NCI-H2227 (cell line): ENCODE results near the gene UCK2.

Source experiments
- DNase-seq: peaks from one replicate; lab custom pipeline; 2025; ENCODE audit not compliant: unreplicated experiment; lab: John Stamatoyannopoulos, UW

The UCK2 gene

GRCh38 chr1:165877411-165877810 is 50.0 kb downstream of the UCK2 start:
- no peak for DNase-seq

DNA sequence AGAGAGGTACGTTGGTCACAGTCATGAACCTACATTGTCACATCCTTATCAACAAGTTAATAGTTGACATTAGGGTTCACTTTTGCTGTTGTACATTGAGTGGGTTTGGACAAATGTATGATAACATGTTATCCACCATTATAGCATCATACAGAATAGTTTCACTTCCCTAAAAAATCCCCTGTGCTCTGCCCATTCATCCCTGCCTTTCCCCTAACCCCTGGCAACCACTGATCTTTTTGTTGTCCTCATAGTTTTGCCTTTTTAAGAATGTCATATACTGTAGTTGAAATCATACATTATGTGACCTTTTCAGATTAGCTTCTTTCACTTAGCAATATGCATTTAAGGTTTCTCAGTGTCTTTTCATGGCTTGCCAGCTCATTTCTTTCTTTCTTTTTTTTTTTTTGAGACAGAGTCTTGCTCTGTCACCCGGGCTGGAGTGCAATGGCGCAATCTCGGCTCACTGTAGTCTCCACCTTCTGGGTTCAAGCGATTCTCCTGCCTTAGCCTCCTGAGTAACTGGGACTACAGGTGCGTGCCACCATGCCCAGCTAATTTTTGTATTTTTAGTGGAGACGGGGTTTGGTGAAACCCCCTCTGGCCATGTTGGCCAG is 50.6 kb downstream of the UCK2 start:
- no peak for DNase-seq

DNA sequence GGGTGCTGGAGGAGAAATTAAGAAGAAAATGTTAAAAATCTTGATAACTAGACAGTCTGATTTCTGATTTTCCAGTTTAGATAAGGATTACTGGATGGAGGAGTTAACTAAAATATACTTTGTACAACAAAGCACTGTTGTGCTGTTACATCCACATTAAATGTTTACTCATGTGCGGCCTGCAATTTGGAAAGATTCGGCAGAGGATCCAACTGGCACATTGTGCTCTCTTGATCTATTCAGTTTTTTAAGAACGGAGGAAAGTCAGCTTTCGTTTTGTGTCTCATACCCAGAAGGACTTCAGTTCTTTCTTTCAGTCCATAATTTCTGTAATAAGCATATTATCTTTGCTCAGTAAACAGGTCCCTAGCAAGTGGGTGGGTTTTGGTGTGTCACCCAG is 52.5 kb downstream of the UCK2 start:
- no peak for DNase-seq

DNA sequence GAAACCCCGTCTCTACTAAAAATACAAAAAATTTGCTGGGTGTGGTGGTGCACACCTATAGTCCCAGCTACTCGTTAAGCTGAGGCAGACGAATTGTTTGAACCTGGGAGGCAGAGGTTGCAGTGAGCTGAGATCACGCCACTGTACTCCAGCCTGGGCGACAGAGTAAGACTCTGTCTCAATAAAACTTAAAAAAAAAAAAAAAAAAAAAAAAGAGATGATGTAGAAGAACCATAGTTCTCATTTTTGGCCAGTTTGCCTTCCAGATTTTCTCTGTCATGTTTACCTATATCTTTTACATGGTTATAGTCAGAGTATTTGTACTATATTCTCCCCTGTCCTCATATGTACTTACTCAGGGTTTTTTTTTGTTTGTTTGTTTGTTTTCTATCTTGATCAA is 53.6 kb downstream of the UCK2 start:
- DNase-seq: no peak

- DNase-seq: no peak
Measured at GRCh38 chr1:165882168-165882837, 54.9 kb downstream of the UCK2 start.

DNA sequence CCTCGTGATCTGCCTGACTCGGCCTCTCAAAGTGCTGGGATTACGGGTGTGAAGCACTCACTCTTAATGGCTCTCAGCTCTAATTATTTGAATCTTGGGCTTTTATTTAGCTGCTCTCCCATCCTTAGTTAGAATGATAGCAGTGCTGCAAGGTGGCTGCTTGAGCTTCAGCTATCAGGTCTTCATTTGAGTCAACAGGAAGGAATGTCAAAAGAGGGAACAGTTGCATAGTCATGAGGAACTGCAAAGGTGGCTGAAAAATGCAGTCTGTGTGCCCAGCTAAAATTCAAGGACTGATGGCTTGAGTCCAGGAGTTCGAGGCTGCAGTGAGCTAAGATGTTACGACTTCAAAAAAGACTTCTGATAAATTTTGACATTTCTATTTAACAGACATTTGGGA is 55.6 kb downstream of the UCK2 start:
- no peak for DNase-seq

DNA sequence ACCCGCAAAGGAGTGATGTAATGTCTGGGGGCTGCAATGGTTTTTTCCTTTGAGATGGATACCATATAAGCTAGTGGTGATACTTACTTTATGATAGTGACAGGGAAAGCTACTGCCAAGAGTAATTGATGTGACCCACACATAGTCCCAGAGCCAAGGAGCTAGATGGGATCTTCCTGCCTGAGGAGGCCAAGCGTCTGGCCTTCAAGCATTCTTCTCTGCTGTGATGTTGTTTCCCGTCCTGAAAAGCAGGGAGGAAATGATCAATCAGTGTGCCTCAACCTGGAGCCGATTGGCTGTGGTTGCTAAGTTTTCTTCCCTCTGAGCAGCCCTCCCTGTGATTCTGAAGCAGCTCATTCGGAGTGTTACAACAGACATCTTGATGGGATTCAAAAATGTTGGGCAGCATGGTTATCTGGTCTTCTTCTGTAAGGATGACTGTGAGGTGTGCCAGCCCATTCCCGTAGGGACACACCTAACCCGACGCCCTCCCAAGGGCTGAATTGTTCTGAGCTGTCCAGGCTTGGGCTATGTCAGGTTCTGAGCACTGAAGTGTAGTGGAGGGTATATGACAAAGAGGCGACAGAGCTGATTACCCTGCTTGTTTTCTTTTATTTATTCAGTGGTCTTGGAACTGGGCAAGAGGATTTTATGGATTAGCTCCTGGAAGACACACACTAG is 56.7 kb downstream of the UCK2 start:
- DNase-seq: no peak

GRCh38 chr1:165884690-165885304 is 57.4 kb downstream of the UCK2 start:
- DNase-seq: no peak

GRCh38 chr1:165885305-165885694 is 57.9 kb downstream of the UCK2 start:
- DNase-seq: no peak

DNA sequence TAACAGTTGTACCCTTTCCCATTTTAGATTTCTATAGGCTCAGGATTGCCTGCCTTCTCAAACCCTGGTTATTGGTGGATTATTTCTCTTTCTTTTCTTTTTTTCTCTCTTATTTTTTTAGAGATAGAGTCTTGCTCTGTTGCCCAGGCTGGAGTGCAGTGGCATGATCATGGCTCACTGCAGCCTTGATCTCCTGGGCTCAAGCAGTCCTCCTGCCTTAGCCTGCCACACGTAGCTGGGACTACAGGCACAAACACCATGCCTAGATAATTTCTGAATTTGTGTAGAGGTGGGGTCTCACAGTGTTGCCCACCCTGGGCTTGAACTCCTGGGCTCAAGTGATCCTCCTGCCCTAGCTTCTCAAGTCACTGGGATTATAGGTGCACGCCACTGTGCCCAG is 58.8 kb downstream of the UCK2 start:
- DNase-seq: no peak

DNA sequence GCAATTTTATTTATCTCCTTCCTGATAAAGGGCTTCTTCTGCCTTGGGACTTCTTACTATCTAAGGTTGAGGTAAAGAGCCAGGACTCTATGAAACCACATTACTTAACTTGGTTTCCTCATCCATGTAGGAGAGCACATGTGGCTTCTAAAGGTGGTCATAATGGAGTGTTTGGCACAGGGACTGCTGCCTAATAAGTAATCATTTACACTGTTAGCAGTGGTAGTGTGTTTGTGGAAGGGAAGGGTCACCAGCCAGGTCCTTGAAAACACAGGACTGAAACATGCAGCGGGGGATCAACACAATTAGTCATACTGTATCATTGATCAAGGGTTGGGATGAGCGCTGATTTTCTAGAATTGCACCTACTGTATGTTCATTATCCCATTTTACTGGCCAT is 59.6 kb downstream of the UCK2 start:
- DNase-seq: no peak

- DNase-seq: no peak
Measured at GRCh38 chr1:165887877-165888551, 60.6 kb downstream of the UCK2 start.

DNA sequence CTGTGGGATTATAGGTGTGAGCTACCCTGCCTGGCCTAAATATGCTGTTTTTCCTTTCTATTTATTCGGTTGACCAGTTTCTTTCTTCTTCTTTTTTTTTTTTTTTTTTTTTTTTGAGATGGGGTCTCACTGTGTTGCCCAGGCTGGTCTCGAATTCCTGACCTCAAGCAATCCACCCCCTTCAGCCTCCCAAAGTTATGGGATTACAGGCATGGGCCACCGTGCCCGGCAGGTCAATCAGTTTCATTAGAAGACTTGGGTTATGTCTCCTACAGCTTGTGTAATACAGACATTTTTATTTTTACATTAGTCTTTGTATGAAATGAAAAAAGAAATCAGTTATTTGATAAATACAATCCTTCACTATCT is 61.1 kb downstream of the UCK2 start:
- DNase-seq: no peak

- no peak for DNase-seq
Measured at GRCh38 chr1:165890684-165891083, 63.3 kb downstream of the UCK2 start.

DNA sequence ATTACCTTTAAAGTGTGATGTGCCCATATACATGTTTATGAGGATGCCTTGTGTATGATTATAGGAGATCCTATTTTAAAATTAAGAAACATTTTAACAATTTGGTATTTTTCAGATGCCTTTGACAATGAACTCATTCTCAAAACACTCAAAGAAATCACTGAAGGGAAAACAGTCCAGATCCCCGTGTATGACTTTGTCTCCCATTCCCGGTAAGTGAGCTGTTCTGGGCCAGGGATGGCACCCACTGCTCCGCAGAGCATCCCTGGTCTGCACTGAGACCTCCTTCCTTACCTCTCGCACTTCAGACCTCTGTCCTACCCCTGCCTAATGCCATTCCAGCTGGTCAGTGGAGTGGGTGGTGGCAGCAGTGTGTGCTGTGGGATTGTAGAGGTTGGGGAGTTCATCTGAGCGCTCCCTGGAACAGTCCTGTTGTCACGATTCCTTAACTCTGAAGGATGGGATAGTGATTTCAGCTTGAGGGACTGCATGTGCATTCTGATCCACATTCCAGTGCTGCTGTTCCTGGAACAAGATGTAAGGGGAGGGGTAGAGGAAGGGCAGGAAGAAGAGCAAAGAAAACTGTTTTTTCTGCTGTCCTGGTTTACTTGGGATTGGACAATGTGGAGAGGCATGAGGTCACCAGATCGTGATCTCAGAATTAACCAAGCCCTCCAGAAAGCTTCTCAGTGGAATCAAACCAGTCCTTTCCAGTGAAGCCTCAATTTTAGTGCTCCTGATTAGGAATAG is 63.9 kb downstream of the UCK2 start:
- DNase-seq: no peak

- no peak for DNase-seq
Measured at GRCh38 chr1:165892935-165893334, 65.5 kb downstream of the UCK2 start.

- DNase-seq: no peak
Measured at GRCh38 chr1:165893507-165893906, 66.1 kb downstream of the UCK2 start.

DNA sequence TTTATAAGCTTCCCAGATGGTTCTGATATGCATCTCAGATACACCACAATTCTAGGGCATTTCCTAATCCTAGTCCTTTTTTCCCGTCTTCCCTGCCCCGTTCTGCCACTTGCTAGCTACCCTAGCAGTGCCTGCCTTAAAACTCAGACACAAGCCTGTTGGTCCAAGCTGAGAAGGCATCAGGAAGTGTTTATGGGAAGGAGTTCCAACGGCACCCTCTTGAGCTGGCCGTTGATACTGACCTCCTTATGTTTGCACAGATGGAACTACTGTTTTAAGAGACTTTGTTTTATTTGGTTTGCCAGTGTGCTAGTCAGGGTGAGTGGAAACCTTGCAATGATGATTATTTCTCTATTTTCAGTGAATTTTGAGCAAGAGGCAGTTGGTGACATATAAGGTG is 67.2 kb downstream of the UCK2 start:
- no peak for DNase-seq

GRCh38 chr1:165895451-165895871 is 68.0 kb downstream of the UCK2 start:
- DNase-seq: no peak

DNA sequence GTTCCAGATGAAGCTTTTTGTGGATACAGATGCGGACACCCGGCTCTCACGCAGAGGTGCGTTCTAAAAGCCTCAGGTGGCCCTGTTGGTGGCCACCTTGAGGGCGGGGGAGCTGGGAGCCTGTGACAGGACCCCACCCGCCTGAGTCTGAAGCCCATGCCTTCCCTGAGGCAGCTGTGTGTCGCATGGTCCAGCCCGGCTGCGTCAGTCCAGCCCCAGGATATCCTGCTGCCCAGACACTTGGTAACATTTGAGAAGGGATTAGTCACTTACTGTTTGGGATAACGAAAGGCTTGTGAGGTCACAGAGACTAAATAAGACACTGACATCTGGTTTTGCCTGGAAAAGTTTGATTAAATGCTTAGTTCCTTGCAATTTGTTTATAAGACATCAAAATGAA is 68.9 kb downstream of the UCK2 start:
- no peak for DNase-seq
